GM12891 (cell line): ENCODE data around the gene NPTX2.

Experiments used
- PAX5 ChIP-seq: IDR thresholded peaks from 2 replicates; pipeline ENCODE4 v1.6.1; 2011; ENCODE audit warnings: low read length, moderate library complexity, mild to moderate bottlenecking; ENCODE audit not compliant: insufficient read depth, severe bottlenecking
- POLR2A ChIP-seq: IDR thresholded peaks from 2 replicates; pipeline ENCODE4 v1.6.1; 2011; ENCODE audit warnings: low read depth, low read length, control low read depth
- POLR2AphosphoS5 ChIP-seq: IDR thresholded peaks from 2 replicates; pipeline ENCODE4 v1.6.1; 2011; ENCODE audit warnings: low read depth, low read length, control low read depth
- POU2F2 ChIP-seq: IDR thresholded peaks from 2 replicates; pipeline ENCODE4 v1.6.1; 2011; ENCODE audit warnings: low read depth, mild to moderate bottlenecking, control low read depth, low read length, moderate library complexity
- SPI1 ChIP-seq: IDR thresholded peaks from 2 replicates; pipeline ENCODE4 v1.6.1; 2011; ENCODE audit warnings: low read depth, low read length, control low read depth
- TAF1 ChIP-seq: IDR thresholded peaks from 2 replicates; pipeline ENCODE4 v1.6.1; 2011; ENCODE audit warnings: low read depth, low read length, control low read depth

DNA sequence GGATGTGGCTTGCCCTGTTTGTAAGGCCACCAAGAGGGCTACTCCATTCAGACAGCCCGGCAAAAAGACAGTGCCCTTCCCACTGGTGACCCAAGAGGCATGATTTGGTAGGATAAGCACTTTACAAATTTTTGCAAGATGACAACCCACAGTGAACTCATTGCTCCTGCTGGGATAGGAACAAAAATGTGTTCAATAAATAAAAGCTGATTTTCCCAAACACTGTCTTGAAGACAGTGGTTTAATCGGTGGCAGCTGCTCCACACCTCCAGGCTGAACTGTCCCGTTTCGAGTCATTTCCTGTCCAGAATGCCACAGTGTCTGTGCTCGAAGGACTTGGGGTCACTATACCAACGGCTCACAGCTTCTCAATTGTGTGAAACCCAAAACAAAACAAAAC is 45.1 kb upstream of the NPTX2 start:
- TF ChIP-seq POLR2AphosphoS5 = no peak
- TF ChIP-seq POLR2A = no peak
- no peak for TF ChIP-seq PAX5
- no peak for TF ChIP-seq SPI1
- no peak for TF ChIP-seq TAF1
- TF ChIP-seq POU2F2 = no peak
